MM.1S (cell line): ENCODE results near the gene ZNF275.

Experiments
- DNase-seq: peaks from one replicate; pipeline ENCODE4 v3.0.0-alpha.2; 2015
- H2AFZ ChIP-seq: fragments of 300-600 bp; sonication (generic); 2 replicates; pipeline ENCODE4 v1.6.0; 2016; ENCODE audit warnings: antibody characterized with exemption, low read length
- H3F3A ChIP-seq: fragments of 300-600 bp; sonication (generic); 2 replicates; pipeline ENCODE4 v1.6.1; 2016; ENCODE audit warnings: mild to moderate bottlenecking, antibody characterized with exemption, low read length, moderate library complexity, mixed read lengths; ENCODE audit not compliant: insufficient read depth
- H3K27ac ChIP-seq: fragments of 300-600 bp; sonication (generic); 2 replicates; pipeline ENCODE4 v1.5.1; 2016; ENCODE audit warnings: mild to moderate bottlenecking, low read length
- H3K27me3 ChIP-seq: fragments of 300-600 bp; sonication (generic); replicated peaks from 2 replicates; pipeline ENCODE4 v1.6.0; 2016; ENCODE audit warnings: low read length; ENCODE audit not compliant: insufficient read depth
- H3K36me3 ChIP-seq: fragments of 300-600 bp; sonication (generic); replicated peaks from 2 replicates; pipeline ENCODE4 v1.6.1; 2016; ENCODE audit warnings: mild to moderate bottlenecking, low read length, mixed read lengths; ENCODE audit not compliant: insufficient read depth
- H3K4me1 ChIP-seq: fragments of 300-600 bp; sonication (generic); 2 replicates; pipeline ENCODE4 v1.6.1; 2016; ENCODE audit warnings: low read length, mixed read lengths
- H3K4me2 ChIP-seq: fragments of 300-600 bp; sonication (generic); 2 replicates; pipeline ENCODE4 v1.6.0; 2016; ENCODE audit warnings: low read depth, low read length
- H3K4me3 ChIP-seq: fragments of 300-600 bp; sonication (generic); 2 replicates; pipeline ENCODE4 v1.5.1; 2016; ENCODE audit warnings: low read length, mixed read lengths
- H3K79me2 ChIP-seq: fragments of 300-600 bp; sonication (generic); 2 replicates; pipeline ENCODE4 v1.6.1; 2016; ENCODE audit warnings: mixed run types, low read length, mixed read lengths
- H3K9ac ChIP-seq: fragments of 300-600 bp; sonication (generic); 2 replicates; pipeline ENCODE4 v1.6.1; 2016; ENCODE audit warnings: low read length, mixed read lengths
- H3K9me2 ChIP-seq: fragments of 300-600 bp; sonication (generic); replicated peaks from 2 replicates; pipeline ENCODE4 v1.6.1; 2016; ENCODE audit warnings: mild to moderate bottlenecking, low read length, mixed read lengths; ENCODE audit not compliant: insufficient read depth
- H3K9me3 ChIP-seq: fragments of 300-600 bp; sonication (generic); replicated peaks from 2 replicates; pipeline ENCODE4 v1.6.1; 2016; ENCODE audit warnings: mild to moderate bottlenecking, low read length, mixed read lengths; ENCODE audit not compliant: insufficient read depth
- H4K20me1 ChIP-seq: fragments of 300-600 bp; sonication (generic); 2 replicates; pipeline ENCODE4 v1.6.1; 2016; ENCODE audit warnings: mild to moderate bottlenecking, low read length, moderate library complexity, mixed read lengths; ENCODE audit not compliant: insufficient read depth
- CTCF ChIP-seq: fragments of 300-600 bp; sonication (generic); IDR thresholded peaks from 2 replicates; pipeline ENCODE4 v1.5.1; 2016; ENCODE audit warnings: antibody characterized with exemption, low read length, mixed read lengths
- EZH2 ChIP-seq: fragments of 300-600 bp; sonication (generic); optimal IDR thresholded peaks from 2 replicates; pipeline ENCODE3; 2017; ENCODE audit warnings: low read depth, mild to moderate bottlenecking, antibody characterized with exemption, low read length, mixed read lengths
- EZH2phosphoT487 ChIP-seq: fragments of 300-600 bp; sonication (generic); IDR thresholded peaks from 2 replicates; pipeline ENCODE4 v1.6.1; 2018; ENCODE audit warnings: antibody characterized with exemption, low read length

ZNF275 gene

GRCh38 chrX:153375571-153375970 lies 41.6 kb downstream of the ZNF275 start:
- DNase-seq: no peak
- no peaks in the 10 kb centered on the region for H3K27me3 ChIP-seq
- TF ChIP-seq CTCF: no peak
- TF ChIP-seq EZH2: no peak
- TF ChIP-seq EZH2phosphoT487: no peak
- no peak overlapping the region for H2AFZ ChIP-seq
- peaks cover 3% of the 10 kb centered on the region; the same call in 1 of the 2 replicates for H3K4me1 ChIP-seq
- no peaks in the 10 kb centered on the region for H3F3A ChIP-seq
- H3K9me3 ChIP-seq: no peaks in the 10 kb centered on the region
- H4K20me1 ChIP-seq: no peaks in the 10 kb centered on the region
- H3K4me3 ChIP-seq: no peak overlapping the region
- H3K4me2 ChIP-seq: no peak overlapping the region
- H3K27ac ChIP-seq: no peak overlapping the region
- no peaks in the 10 kb centered on the region for H3K79me2 ChIP-seq
- H3K9ac ChIP-seq: no peak overlapping the region
- H3K9me2 ChIP-seq: no peaks in the 10 kb centered on the region
- no peaks in the 10 kb centered on the region for H3K36me3 ChIP-seq

GRCh38 chrX:153377727-153378126 lies 43.8 kb downstream of the ZNF275 start:
- Histone ChIP-seq H3K9ac (no peak overlapping the region), H3K27me3 (no peaks in the 10 kb centered on the region)
- no peak for DNase-seq

GRCh38 chrX:153378607-153379006 lies 44.7 kb downstream of the ZNF275 start:
- no peak for DNase-seq
- Histone ChIP-seq H3K4me1 (peaks cover 3% of the 10 kb centered on the region; the same call in 1 of the 2 replicates), H3K4me3 (no peak overlapping the region), H3K36me3 (no peaks in the 10 kb centered on the region), H3K9ac (no peak overlapping the region), H2AFZ (no peak overlapping the region), H3K27ac (no peak overlapping the region), H3F3A (no peaks in the 10 kb centered on the region), H3K79me2 (no peaks in the 10 kb centered on the region), H3K9me3 (no peaks in the 10 kb centered on the region), H3K27me3 (no peaks in the 10 kb centered on the region), H4K20me1 (no peaks in the 10 kb centered on the region), H3K4me2 (no peak overlapping the region), H3K9me2 (no peaks in the 10 kb centered on the region)
- TF ChIP-seq EZH2 (no peak), EZH2phosphoT487 (no peak), CTCF (no peak)

More at GRCh38 chrX:153377727-153378126, 43.8 kb downstream of the ZNF275 start:
- Histone ChIP-seq H2AFZ (no peak overlapping the region), H3F3A (no peaks in the 10 kb centered on the region), H3K36me3 (no peaks in the 10 kb centered on the region), H3K79me2 (no peaks in the 10 kb centered on the region), H3K9me2 (no peaks in the 10 kb centered on the region), H4K20me1 (no peaks in the 10 kb centered on the region), H3K4me3 (no peak overlapping the region), H3K27ac (no peak overlapping the region), H3K4me1 (peaks cover 3% of the 10 kb centered on the region; the same call in 1 of the 2 replicates), H3K9me3 (no peaks in the 10 kb centered on the region), H3K4me2 (no peak overlapping the region)
- no peak for TF ChIP-seq EZH2
- no peak for TF ChIP-seq EZH2phosphoT487
- no peak for TF ChIP-seq CTCF
